ENCODE measurements around the gene PHLPP1.
"Not testable (repeated sequence)": the region's sequence is repeated elsewhere in the genome, so short reads cannot be mapped to it uniquely, and the experiment has no call there.

PHLPP1 gene

DNA sequence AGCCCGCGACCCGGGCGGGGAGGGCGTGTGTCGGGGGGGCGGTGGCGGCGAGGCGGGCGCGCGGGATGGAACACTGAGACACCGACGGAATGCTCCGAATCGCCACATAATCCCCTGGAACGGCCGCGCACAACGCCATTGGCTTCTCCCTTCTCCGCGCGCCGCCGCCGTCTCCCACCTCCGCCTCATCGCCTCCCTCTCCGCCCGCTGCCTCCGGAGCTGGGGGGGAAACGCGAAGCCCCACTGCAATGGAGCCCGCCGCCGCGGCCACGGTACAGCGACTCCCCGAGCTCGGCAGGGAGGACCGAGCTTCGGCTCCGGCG is at the start of gene PHLPP1:
Gene PHLPP1 (plus strand): TSS at position 106 of the 323 bp plus-strand sequence. CDS start 143 bp downstream, at position 249.
- no peak for DNase-seq (ENCODE audit: low read depth in 2 of 2, low spot score in 1 of 2)

DNA sequence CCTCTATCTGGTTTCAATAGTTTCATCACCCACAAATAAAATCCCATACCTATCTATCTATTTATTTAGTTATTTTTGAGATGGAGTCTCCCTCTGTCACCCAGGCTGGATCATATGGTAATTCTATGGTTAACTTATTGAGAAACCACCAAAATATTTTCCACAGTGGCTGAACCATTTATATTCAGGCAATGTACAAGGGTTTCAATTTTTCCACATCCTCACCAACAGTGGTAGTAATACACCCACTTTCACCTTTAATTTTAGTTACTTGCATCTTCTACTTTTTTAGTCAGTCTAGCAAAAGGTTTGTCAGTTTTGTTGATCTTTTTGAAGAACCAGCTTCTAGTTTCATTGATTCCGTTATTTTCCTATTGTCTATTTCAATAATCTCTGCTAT is 46.1 kb upstream of the PHLPP1 start:
- no peak for DNase-seq (ENCODE audit: low read depth in 2 of 2, low spot score in 1 of 2)

DNA sequence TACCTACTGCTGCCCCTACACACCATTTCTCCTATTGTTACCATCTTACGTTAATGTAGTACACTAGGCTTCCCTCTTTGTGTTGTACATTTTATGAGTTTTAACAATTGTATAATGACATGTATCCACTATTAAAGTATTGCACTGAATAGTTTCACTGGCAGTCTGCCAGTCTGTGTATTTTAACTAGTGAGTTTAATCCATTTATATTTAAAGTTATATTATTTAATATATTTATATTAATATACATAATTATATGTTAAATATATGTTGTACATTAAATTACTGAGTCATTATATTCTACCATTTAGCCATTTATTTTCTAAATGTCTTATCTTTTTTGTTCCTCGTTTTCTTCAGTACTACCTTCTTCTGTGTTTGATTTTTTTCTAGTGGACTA is 44.8 kb upstream of the PHLPP1 start:
- no peak for DNase-seq (ENCODE audit: low read depth in 2 of 2, low spot score in 1 of 2)

DNA sequence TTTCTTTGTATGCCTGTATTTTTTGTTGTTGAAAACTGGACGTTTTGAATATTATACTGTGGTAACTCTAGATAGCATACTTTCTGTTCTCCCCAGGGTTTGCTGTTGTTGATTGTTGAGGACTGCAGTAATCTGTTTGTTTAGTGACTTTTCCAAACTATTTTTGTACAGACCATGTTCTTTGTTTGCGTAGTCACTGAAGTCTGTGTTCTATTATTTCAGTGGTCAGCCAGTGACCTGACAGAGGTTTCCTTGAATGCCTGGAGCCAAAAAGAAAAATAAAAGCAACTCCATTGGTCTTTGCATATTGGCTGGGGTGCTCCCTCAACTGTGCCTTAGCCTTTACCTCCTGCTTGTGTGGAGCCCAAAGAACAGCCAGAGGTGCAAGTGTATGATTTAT is 42.7 kb upstream of the PHLPP1 start:
- no peak for DNase-seq (ENCODE audit: low read depth in 2 of 2, low spot score in 1 of 2)

DNA sequence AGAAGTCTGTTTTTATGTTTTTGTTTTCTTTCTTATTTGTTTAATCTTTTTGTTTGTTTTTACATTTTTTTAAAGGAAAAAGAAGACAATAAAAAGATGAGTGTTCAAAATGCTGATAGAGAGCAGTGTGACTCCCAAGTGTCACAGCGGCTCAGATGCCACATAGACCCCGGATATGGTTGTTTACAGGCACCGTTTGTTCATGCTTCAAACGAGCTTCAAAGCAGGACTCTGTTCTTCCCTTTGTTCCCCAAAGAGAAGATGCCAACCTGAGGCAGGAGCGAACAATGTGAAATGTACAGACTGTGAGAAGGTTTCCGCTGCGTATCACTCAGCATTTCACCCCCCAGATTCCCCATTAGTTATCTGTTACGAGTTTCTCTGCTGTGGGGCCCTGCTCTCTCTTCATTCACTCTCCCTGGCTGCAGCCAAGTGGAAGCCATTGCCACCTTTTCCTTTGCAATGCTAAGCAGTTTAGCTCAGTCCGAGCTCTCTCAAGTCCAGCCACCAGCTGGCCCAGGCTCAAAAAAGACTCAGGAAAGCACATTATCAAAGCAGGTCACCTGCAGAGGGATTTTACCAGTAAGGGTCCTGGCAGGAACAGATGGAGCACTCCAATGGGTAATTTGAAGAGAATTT is 36.4 kb upstream of the PHLPP1 start:
- DNase-seq (ENCODE audit: low read depth in 2 of 2, low spot score in 1 of 2), result no peak

DNA sequence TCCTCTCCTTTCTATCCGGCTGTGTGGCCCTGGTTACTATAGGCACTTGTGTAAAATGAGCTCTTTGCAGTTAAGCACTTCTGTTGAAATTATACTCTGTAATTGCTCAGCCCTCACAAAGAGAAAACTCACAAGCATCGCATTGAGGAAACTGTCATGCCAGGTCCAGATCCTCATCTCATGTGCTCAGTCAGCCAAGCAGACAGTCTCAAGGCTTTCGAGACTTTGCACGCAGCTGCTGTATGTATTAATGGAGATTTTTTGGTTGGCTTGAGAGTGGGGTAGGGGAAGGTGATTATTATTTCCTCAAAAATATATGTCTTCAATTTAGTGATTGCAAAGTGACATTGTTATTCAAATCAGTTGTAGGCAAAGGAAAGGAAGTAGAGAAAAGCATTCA is 33.0 kb upstream of the PHLPP1 start:
- no peak for DNase-seq (ENCODE audit: low read depth in 2 of 2, low spot score in 1 of 2)

DNA sequence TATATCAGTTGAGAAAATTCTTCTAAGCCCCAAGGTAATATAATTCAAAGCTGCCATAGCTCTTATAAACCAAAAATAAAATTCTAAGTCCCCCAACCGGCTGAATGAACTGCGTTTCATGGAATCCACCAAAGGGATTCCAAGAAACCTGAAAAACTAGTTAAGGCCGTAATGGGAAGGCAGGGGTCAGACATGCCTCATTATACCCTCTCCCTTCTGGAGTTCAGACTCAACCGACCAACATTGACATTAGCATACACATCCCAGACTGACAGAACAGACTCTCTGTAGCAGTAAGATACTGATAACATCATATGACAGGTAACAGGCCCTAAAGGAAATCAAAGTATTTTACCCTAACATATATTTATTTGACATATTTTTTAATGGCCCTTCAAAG is 31.4 kb upstream of the PHLPP1 start:
- DNase-seq (ENCODE audit: low read depth in 2 of 2, low spot score in 1 of 2), result no peak

DNA sequence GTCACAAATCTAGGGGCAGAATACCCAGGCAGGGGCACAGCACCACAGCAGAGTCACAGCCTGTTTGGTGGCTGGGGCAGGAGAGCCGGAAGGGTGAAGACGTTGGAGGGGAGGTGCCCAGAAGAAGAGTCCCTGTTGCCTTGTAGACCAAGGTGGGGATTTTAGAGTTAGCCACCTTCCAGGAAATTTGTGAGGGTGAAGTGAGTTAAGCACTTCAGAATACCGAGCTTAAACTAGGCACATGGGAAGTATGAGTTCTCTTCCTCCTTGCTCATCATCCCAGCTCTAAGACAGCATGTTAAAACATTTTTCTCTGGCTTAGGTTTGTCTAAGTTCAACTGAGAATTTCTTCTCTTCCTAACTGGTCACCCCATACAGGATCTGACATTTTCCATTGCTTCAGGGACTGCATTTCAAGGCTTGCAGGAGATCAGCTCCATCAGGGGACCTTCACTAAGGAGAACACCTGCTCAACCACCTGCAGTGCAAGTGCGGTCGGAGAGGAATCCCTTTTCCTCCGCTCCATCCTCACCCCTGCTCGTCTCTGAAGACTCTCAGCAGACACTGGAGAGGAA is 26.5 kb upstream of the PHLPP1 start:
- no peak for DNase-seq (ENCODE audit: low read depth in 2 of 2, low spot score in 1 of 2)

DNA sequence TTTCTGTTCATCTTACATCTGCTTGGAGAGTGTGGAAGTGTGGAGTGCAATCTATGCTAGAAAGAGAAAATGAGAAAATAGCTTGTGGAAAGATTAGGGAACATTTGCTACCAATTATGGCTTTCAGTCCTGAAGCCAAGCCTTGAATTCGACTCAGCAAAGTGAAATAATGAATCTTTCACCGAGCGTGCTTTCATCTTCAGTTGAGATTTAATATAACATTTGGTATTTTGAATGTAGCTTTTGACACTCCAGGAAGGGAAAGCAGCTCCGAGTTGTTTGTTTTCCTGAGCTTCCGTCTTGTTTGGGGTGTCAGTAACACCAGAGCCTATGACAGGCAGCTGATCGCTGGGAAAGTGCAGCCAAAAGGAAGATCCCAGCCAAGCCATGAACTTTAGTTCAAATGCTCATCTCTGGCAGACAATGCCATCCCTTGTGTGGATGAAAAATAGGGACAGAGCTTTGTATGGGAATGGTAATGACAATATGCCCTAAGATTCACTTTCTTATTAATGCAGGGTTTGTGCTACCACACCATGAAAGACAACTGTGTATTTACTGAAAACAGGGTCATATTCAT is 25.0 kb upstream of the PHLPP1 start:
- DNase-seq (ENCODE audit: low read depth in 2 of 2, low spot score in 1 of 2), result no peak

DNA sequence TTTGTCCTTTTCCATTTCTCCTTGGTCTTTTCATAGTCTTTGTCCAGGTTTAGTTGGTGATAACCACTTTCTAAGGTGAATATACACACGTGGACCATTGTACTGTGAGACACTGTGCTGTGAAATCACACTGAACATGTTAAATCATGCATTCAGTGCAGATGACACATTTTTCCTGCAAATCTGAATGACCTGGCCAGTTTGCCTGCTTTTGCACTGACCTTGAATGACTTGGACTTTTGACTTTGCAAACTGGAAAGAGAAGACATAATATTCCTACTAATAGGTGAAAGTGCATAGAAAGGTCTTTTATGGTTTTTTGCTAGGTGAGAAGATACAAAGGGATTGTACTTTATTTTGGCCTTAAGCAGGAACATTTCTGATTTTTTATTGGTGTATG is 21.7 kb upstream of the PHLPP1 start:
- no peak for DNase-seq (ENCODE audit: low read depth in 2 of 2, low spot score in 1 of 2)

DNA sequence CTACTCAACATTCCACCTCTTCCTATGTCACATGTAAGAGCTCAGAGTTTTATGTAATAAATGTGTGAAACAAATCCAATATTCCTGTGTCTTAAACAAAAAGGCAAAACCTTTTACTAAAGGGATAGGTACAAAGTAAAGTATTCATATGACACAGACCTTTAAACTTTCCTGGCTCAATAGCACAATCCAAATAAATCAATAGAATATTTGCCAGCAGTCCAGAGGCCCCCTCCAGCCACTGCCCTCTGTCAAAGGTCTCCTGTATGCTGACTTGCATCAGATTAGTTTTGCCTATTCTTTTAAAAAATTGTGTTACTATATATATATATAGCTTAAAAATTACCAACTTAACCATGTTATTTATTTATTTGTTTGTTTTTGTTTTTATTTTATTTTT is 17.7 kb upstream of the PHLPP1 start:
- no peak for DNase-seq (ENCODE audit: low read depth in 2 of 2, low spot score in 1 of 2)

DNA sequence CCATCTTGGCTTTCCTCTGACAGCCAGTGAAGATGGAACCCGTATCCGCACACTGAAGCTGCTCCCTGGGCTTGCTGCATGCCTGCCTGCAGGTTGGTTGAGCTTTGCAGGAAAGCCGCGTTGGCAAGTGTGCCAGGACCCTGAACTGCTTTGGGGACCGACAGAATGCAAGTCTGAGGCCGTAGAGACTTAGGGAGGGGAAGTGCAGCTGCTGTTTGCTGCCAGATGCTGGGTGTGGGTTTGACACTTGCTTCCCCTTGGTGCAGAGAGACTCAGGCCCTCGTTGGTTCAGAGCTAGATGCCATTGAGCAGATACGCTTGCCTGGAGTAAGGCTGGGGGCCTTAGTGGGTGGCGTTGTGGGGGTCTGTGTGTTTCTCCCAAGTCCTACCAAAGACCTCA is 13.1 kb upstream of the PHLPP1 start:
- DNase-seq (ENCODE audit: low read depth in 2 of 2, low spot score in 1 of 2), result no peak

DNA sequence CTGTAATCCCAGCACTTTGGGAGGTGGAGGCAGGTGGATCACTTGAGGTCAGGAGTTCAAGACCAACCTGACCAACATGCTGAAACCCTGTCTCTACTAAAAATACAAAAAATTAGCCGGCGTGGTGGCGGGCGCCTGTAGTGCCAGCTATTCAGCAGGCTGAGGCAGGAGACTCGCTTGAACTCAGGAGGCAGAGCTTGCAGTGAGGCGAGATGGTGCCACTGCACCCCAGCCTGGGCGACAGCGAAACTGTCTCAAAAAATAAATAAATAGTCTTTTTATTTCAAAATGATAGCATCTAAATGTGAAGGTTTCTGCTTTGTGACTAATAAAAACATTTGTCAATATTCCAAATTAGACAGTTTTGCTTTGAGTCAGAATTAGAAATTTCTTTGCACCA is 8.5 kb upstream of the PHLPP1 start:
- DNase-seq (ENCODE audit: low read depth in 2 of 2, low spot score in 1 of 2), result not testable (repeated sequence)

DNA sequence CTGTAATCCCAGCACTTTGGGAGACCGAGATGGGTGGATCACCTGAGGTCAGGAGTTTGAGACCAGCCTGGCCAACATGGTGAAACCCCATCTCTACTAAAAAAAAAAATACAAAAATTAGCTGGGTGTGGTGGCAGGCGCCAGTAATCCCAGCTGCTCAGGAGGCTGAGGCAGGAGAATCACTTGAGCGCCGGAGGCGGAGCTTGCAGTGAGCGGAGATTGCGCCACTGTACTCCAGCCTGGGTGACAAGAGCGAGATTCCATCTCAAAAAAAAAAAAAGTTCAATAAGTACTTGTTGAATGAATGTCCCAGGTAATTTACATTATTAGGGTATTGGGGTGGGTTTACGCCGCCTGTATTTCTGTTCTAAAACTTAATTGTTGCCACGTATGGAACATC is 5.4 kb upstream of the PHLPP1 start:
- not testable (repeated sequence) for DNase-seq (ENCODE audit: low read depth in 2 of 2, low spot score in 1 of 2)

DNA sequence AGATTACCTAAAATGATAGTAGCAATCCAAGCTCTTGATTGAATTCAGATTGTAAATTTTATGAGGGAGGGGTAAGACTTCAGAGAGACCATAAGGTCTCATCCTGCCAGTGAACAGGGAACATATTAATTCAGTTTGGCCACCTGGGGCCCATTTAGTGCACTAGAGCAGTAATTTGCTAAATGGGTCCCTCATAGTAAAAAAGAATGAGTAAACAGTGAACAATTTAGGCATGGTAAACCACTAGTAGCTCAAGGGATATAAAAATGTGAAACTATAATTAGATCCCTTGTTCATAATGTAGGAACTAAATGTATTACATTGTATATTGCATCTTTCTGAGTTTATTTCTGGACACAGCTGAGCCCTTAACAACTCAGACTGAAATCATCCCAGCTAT is 4.9 kb upstream of the PHLPP1 start:
- DNase-seq (ENCODE audit: low read depth in 2 of 2, low spot score in 1 of 2), result no peak

DNA sequence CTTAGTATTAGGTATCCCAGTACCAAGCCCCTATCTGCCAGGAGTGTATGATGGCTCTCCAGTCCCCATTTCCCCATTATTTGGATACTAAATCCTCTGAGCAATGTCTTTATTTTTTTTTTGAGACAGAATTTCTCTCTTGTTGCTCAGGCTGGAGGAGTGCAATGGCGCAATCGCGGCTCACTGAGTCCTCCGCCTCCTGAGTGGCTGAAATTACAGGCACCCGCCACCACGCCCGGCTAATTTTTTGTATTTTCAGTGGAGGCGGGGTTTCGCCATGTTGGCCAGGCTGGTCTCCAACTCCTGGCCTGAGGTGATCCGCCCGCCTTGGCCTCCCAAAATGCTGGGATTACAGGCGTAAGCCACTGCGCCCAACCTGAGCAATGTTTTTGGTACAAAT is 3.6 kb upstream of the PHLPP1 start:
- DNase-seq (ENCODE audit: low read depth in 2 of 2, low spot score in 1 of 2), result no peak

DNA sequence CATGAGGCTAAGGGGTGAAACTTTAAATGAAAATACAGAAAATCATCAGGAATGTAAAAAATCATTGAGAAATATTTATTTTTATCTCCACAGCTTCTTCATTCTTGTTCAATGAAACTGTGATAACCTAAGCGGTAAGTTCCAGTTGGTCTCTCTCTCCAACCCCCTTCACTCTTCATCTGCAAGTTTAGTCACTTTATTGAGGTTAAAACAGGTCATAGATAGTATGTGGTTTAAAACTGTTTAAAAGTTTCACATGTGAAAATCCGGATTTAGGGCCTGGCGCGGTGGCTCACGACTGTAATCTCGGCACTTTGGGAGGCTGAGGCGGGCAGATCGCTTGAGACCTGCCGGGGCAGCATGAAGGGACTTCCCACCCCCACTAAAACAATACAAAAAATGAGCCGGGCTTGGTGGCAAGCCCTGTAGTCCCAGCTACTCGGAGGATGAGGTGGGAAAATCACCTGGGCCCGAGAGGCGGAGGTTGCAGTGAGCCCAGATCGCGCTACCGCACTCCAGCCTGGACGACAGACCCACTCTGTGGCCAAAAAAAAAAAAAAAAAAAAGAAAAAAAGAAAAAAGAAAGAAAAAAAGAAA is 1.6 kb upstream of the PHLPP1 start:
- DNase-seq (ENCODE audit: low read depth in 2 of 2, low spot score in 1 of 2), result no peak

DNA sequence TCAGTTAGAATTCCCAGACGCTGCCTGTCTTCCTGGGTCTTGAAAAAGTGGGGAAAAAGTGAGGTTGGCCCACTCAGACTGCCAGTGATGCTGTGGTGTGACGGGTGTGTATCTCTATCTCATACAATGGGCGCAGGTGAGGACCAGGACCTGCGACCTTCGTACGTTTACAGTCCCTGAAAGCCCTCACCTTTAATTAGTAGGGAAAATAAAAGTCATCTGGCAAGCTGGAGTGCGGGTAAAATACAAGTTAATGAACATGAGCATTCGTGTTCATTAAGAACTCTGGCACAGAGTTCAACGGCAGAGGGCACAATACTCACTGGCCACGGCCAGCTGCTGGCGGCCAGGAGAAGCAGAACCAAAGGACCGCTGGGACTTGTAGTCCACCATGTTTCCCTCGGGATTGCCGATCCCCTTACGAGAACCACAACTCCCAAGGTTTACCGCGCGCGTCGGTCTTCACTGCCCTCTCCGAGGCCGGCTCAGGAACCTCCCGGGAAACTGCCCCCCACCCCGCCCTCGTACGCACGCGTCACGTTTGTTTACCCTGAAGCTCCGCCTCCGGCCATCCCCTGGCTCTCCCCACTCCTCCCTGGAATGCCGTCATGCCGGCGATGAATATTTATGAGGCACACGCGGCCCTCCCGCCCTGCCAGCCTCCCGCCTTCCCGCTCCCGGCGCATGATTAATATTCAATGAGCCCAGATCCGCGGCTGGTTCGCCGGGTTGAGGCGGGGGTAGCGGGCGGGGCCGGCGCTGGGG is 488 bp upstream of the PHLPP1 start:
- DNase-seq (ENCODE audit: low read depth in 2 of 2, low spot score in 1 of 2), result peak; percentile 81 to 83

DNA sequence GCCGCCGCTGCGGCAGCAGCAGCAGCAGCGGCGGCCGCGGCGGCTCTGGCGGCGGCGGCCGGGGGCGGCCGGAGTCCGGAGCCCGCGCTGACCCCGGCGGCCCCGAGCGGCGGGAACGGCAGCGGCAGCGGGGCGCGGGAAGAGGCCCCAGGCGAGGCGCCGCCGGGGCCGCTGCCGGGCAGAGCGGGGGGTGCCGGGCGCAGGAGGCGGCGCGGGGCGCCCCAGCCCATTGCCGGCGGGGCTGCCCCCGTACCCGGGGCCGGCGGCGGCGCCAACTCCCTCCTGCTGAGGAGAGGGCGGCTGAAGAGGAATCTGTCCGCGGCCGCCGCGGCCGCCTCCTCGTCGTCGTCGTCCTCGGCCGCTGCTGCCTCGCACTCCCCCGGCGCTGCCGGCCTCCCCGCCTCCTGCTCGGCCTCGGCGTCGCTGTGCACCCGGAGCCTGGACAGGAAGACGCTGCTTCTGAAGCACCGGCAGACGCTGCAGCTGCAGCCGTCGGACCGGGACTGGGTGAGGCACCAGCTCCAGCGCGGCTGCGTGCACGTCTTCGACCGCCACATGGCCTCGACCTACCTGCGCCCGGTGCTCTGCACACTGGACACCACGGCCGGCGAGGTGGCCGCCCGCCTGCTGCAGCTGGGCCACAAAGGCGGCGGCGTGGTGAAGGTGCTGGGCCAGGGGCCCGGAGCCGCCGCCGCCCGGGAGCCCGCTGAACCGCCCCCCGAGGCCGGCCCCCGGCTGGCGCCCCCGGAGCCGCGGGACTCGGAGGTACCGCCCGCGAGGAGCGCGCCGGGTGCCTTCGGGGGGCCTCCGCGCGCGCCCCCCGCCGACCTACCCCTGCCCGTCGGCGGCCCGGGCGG is 646 bp downstream of the PHLPP1 start:
- DNase-seq (ENCODE audit: low read depth in 2 of 2, low spot score in 1 of 2), result peak; percentile 13 to 28

DNA sequence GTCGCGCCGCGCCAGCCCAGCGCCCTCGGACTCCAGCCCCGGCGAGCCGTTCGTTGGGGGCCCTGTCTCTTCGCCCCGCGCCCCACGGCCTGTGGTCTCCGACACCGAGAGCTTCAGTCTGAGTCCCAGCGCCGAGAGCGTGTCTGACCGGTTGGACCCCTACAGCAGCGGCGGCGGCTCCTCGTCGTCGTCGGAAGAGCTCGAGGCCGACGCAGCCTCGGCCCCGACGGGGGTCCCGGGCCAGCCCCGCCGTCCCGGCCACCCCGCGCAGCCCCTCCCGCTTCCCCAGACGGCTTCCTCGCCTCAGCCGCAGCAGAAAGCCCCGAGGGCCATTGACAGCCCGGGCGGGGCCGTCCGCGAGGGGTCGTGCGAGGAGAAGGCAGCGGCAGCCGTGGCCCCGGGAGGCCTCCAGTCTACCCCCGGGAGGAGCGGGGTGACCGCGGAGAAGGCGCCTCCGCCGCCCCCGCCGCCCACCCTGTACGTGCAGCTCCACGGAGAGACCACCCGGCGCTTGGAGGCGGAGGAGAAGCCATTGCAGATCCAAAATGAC is 1.4 kb downstream of the PHLPP1 start:
- DNase-seq (ENCODE audit: low read depth in 2 of 2, low spot score in 1 of 2), result no peak

All from stimulated activated CD8-positive, alpha-beta memory T cell treated with anti-CD3 and anti-CD28 coated beads, Interleukin-4, amount 100 ng/mL, for 1 hour (primary cell).